Loucy (cell line): ENCODE measurements around the gene DCHS2.

Experiments used
- H2AFZ ChIP-seq: fragments of 200-600 bp; sonication (generic); 2 replicates; pipeline ENCODE4 v1.6.0; 2016; ENCODE audit warnings: antibody characterized with exemption, mild to moderate bottlenecking, low read length, moderate library complexity
- H3F3A ChIP-seq: fragments of 200-600 bp; 2 replicates; pipeline ENCODE4 v1.6.0; 2016; ENCODE audit warnings: antibody characterized with exemption, low read depth, mild to moderate bottlenecking
- H3K27me3 ChIP-seq: fragments of 200-600 bp; sonication (generic); 2 replicates; pipeline ENCODE4 v1.6.1; 2014; ENCODE audit warnings: low read length, mild to moderate bottlenecking; ENCODE audit not compliant: insufficient read depth, poor library complexity, severe bottlenecking
- H3K36me3 ChIP-seq: fragments of 200-600 bp; sonication (generic); 2 replicates; pipeline ENCODE4 v1.6.1; 2016; ENCODE audit warnings: low read length; ENCODE audit not compliant: insufficient read depth
- H3K4me1 ChIP-seq: fragments of 200-600 bp; sonication (generic); 2 replicates; pipeline ENCODE4 v1.5.1; 2014; ENCODE audit warnings: low read length, mild to moderate bottlenecking; ENCODE audit not compliant: insufficient read depth, poor library complexity, severe bottlenecking
- H3K4me2 ChIP-seq: fragments of 200-600 bp; sonication (generic); 2 replicates; pipeline ENCODE4 v1.6.0; 2014; ENCODE audit warnings: antibody characterized with exemption, low read length, low read depth, mild to moderate bottlenecking; ENCODE audit not compliant: poor library complexity, severe bottlenecking
- H3K4me3 ChIP-seq: fragments of 200-600 bp; sonication (generic); 2 replicates; pipeline ENCODE4 v1.5.1; 2014; ENCODE audit warnings: low read length, mild to moderate bottlenecking, mixed read lengths; ENCODE audit not compliant: poor library complexity, severe bottlenecking
- H3K79me2 ChIP-seq: fragments of 200-600 bp; sonication (generic); 2 replicates; pipeline ENCODE4 v1.6.1; 2014; ENCODE audit warnings: low read length; ENCODE audit not compliant: insufficient read depth
- H3K9ac ChIP-seq: fragments of 200-600 bp; sonication (generic); 2 replicates; pipeline ENCODE4 v1.6.0; 2014; ENCODE audit warnings: mild to moderate bottlenecking, low read depth, low read length, moderate library complexity; ENCODE audit not compliant: poor library complexity, severe bottlenecking
- H3K9me2 ChIP-seq: fragments of 200-600 bp; sonication (generic); replicated peaks from 2 replicates; pipeline ENCODE4 v1.6.1; 2016; ENCODE audit warnings: low read depth, low read length, mixed read lengths
- H3K9me3 ChIP-seq: fragments of 200-600 bp; sonication (generic); 2 replicates; pipeline ENCODE4 v1.6.1; 2014; ENCODE audit warnings: mild to moderate bottlenecking, antibody characterized with exemption, low read length, low read depth; ENCODE audit not compliant: insufficient read depth
- H4K20me1 ChIP-seq: fragments of 200-600 bp; sonication (generic); 2 replicates; pipeline ENCODE4 v1.6.0; 2014; ENCODE audit warnings: antibody characterized with exemption, low read length, mild to moderate bottlenecking; ENCODE audit not compliant: insufficient read depth, poor library complexity, severe bottlenecking
- EZH2phosphoT487 ChIP-seq: fragments of 200-600 bp; IDR thresholded peaks from 2 replicates; pipeline ENCODE4 v1.6.1; 2018; ENCODE audit warnings: antibody characterized with exemption, mild to moderate bottlenecking, moderate library complexity, borderline replicate concordance
- TF ChIP-seq, protein P1 (sequence below): fragments of 200-600 bp; sonication (generic); conservative IDR thresholded peaks from 2 replicates; pipeline ENCODE4 v1.5.1; 2014; ENCODE audit warnings: mild to moderate bottlenecking, antibody characterized with exemption, low read length

Gene DCHS2

DNA sequence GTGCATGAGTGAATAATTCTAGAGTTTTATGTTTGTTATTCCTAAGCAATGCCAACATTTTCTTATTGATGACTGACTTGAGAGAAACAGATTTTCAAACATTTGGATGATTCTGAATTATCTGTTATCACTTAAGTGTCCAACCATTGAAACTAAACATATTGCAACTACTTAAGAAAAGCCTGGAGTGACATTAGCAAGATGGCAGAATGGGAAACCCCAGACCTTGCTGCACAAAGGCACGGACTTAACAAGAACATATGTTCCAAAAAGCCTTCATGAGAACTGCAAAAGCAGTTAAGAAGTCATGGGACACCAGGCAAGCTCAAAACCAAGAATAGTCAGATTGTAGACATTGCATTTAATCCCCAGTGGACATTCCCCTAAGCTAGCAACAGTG, 215.1 kb downstream of the DCHS2 start:
- H3K9ac ChIP-seq: no peak overlapping the region
- no peaks in the 10 kb centered on the region for H3K27me3 ChIP-seq
- H3K4me3 ChIP-seq: no peak overlapping the region
- no peak overlapping the region for H2AFZ ChIP-seq
- H3K9me3 ChIP-seq: no peaks in the 10 kb centered on the region
- no peaks in the 10 kb centered on the region for H3K9me2 ChIP-seq
- no peaks in the 10 kb centered on the region for H3K79me2 ChIP-seq
- no peak for TF ChIP-seq EZH2phosphoT487
- TF ChIP-seq, protein P1, sequence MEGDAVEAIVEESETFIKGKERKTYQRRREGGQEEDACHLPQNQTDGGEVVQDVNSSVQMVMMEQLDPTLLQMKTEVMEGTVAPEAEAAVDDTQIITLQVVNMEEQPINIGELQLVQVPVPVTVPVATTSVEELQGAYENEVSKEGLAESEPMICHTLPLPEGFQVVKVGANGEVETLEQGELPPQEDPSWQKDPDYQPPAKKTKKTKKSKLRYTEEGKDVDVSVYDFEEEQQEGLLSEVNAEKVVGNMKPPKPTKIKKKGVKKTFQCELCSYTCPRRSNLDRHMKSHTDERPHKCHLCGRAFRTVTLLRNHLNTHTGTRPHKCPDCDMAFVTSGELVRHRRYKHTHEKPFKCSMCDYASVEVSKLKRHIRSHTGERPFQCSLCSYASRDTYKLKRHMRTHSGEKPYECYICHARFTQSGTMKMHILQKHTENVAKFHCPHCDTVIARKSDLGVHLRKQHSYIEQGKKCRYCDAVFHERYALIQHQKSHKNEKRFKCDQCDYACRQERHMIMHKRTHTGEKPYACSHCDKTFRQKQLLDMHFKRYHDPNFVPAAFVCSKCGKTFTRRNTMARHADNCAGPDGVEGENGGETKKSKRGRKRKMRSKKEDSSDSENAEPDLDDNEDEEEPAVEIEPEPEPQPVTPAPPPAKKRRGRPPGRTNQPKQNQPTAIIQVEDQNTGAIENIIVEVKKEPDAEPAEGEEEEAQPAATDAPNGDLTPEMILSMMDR: no peak
- no peaks in the 10 kb centered on the region for H4K20me1 ChIP-seq
- no peaks in the 10 kb centered on the region for H3K4me1 ChIP-seq
- H3K4me2 ChIP-seq: no peak overlapping the region
- no peaks in the 10 kb centered on the region for H3F3A ChIP-seq
- no peaks in the 10 kb centered on the region for H3K36me3 ChIP-seq

DNA sequence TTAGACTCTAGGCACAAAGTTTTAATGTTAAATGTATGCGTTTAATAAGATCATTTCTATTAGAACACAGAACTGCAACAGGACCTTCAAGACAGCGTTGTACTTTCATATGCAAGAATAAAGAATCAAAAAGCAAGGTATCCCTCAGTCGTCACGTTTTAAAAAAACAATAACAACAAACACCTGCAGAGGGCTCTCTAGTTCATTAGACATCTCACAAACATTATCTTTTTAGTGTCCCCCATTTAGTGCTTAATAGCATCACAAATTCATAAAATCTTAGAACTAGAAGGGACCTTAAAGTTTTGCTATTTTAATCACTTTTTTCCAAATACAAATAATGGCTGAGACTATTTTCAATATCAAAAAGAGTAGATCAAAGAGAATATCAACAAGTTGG, 236.6 kb downstream of the DCHS2 start:
- no peaks in the 10 kb centered on the region for H3K4me1 ChIP-seq
- no peak overlapping the region for H3K9ac ChIP-seq
- H3K9me3 ChIP-seq: no peaks in the 10 kb centered on the region
- no peak overlapping the region for H3K4me3 ChIP-seq
- no peaks in the 10 kb centered on the region for H3K36me3 ChIP-seq
- H3K79me2 ChIP-seq: no peaks in the 10 kb centered on the region
- H3K27me3 ChIP-seq: no peaks in the 10 kb centered on the region
- H2AFZ ChIP-seq: no peak overlapping the region
- H3K4me2 ChIP-seq: no peak overlapping the region
- H3K9me2 ChIP-seq: no peaks in the 10 kb centered on the region
- TF ChIP-seq, protein P1: peak; percentile 56
- no peak for TF ChIP-seq EZH2phosphoT487
- no peaks in the 10 kb centered on the region for H4K20me1 ChIP-seq
- H3F3A ChIP-seq: no peaks in the 10 kb centered on the region

DNA sequence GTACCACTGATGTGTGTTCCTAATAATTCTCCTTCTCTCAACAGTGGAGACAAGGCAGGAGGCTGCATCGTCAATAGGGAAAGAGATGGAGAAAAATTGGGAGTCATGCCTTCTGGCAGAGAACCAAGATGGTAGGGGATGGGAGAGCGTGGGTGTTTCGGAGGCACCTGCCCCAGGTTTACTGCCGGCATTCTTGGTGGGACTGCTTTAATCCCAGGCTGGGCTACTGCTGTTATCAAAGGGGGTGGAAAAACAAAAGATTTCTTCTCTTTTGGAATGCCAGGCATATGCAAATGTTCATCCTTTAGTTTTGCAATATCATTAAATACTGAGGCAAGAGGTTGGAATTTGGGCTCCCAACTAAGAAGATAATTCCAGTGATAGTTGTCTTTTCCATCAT, 257.0 kb downstream of the DCHS2 start:
- Histone ChIP-seq H3K9me3 (no peaks in the 10 kb centered on the region), H3K79me2 (no peaks in the 10 kb centered on the region), H3K4me2 (no peak overlapping the region), H3F3A (no peaks in the 10 kb centered on the region), H3K27me3 (no peaks in the 10 kb centered on the region), H3K4me1 (no peaks in the 10 kb centered on the region), H4K20me1 (no peaks in the 10 kb centered on the region), H3K9me2 (no peaks in the 10 kb centered on the region), H3K36me3 (no peaks in the 10 kb centered on the region), H3K9ac (no peak overlapping the region), H2AFZ (no peak overlapping the region), H3K4me3 (no peak overlapping the region)
- TF ChIP-seq EZH2phosphoT487: no peak

DNA sequence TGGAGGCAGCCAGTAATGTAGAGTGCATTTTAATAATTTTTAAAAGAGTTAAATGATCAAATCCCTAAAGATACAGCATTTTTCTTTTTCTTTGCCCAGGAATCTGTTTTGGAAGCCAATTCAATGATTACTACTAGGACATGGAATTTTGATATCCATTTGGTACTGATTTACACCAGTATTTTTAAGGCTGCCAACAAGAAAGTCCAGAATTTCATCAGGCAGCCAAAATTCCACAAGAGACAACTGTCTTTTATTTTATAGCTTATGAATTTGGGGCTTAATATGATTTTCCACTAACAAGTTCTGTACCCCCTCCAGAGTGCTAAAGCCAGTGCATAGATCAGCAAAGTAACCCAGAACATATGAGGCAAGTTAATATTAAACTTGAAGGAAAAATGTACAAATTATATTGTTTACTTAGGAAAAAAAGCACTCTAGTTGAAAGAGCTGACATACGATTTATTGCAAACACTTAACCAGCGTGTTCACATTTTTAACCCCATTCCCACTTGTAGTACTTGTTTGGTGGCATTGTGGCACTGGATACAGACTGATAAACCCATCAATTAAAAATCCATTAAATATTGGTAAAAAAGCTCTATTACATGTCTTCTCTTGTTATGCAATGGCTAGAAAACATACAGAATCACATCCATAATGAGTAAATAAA, 259.7 kb downstream of the DCHS2 start:
- no peaks in the 10 kb centered on the region for H3K36me3 ChIP-seq
- no peak overlapping the region for H2AFZ ChIP-seq
- H3F3A ChIP-seq: no peaks in the 10 kb centered on the region
- no peaks in the 10 kb centered on the region for H3K79me2 ChIP-seq
- H3K4me1 ChIP-seq: no peaks in the 10 kb centered on the region
- H3K4me2 ChIP-seq: no peak overlapping the region
- H3K9me3 ChIP-seq: no peaks in the 10 kb centered on the region
- H3K27me3 ChIP-seq: no peaks in the 10 kb centered on the region
- no peaks in the 10 kb centered on the region for H3K9me2 ChIP-seq
- no peak overlapping the region for H3K4me3 ChIP-seq
- H4K20me1 ChIP-seq: no peaks in the 10 kb centered on the region
- H3K9ac ChIP-seq: no peak overlapping the region
- TF ChIP-seq EZH2phosphoT487: no peak
- TF ChIP-seq, protein P1: no peak
